NCI-H1048 (cell line): ENCODE results near the gene PRSS21.

Experiments
- DNase-seq: peaks from one replicate; lab custom pipeline; 2025; lab: John Stamatoyannopoulos, UW

PRSS21 gene

GRCh38 chr16:2867987-2868789 is 51.2 kb downstream of the PRSS21 start:
- DNase-seq = peak; percentile 35
